Activated CD4-positive, alpha-beta T cell treated with anti-CD3 and anti-CD28 coated beads, Interleukin-2, amount 10 ng/mL, durations not matched to agents 24 days and 14 days (primary cell): ENCODE results near the gene NFATC2. TPM values are rescaled to one million over a fixed set of nuclear protein-coding genes. Genes with fewer than 3 reads are reported as not detected.

Experiments
- DNase-seq: peaks from one replicate; pipeline ENCODE4 v3.0.0; 2022
- H3K27ac Mint-ChIP-seq: one replicate; pipeline ENCODE4 v1.8.0; 2022; ENCODE audit warnings: mild to moderate bottlenecking, mixed read lengths
- H3K27me3 Mint-ChIP-seq: one replicate; pipeline ENCODE4 v1.8.0; 2022; ENCODE audit warnings: mixed read lengths
- H3K36me3 Mint-ChIP-seq: one replicate; pipeline ENCODE4 v1.8.0; 2022; ENCODE audit warnings: low read depth, mild to moderate bottlenecking, mixed read lengths
- H3K4me1 Mint-ChIP-seq: one replicate; pipeline ENCODE4 v1.8.0; 2021; ENCODE audit warnings: mixed read lengths
- H3K4me3 Mint-ChIP-seq: one replicate; pipeline ENCODE4 v1.8.0; 2022; ENCODE audit warnings: mild to moderate bottlenecking, moderate library complexity, mixed read lengths
- H3K9me3 Mint-ChIP-seq: one replicate; pipeline ENCODE4 v1.8.0; 2021; ENCODE audit warnings: mixed read lengths
- intact Hi-C: fragments of 100-400 bp; cut with micrococcal nuclease; formaldehyde crosslinking; loops from one replicate; pipeline ENCODE4 v1.15.1; 2023
- total RNA-seq: library from RNA; stranded (reverse); gene quantifications from 2 replicates; pipeline ENCODE4 v1.2.3, GENCODE V29; 2022

NFATC2 gene
- total RNA-seq, 1 donor from 2014 or later: 65.0 TPM

DNA sequence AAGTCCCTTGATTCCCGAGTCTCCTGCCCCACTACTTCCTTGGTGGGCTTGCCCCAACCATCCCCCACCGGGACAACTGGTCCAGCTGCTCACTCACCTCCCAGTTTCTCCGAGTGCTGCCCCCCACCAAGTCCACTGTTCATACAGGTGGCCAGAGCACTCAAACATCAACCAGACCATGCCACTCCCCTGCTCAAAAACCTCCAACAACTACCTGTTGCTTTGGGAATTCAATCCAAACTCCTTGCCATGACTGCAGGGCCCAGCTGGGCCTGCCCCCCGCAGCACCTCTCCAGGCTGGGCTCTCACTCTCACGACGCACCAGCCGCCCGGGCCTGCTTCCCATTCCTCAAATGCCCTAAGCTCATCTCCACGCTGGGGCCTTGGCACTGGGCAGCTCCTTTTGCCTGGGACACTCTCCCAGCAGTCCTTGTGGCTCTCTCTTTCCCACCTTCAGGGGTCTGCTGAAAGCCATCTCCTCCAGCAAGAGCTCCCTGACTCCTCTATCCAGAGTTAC, 97.5 kb downstream of the NFATC2 start:
- no peak for DNase-seq
- peaks cover 62% of the 10 kb centered on the region for H3K36me3 Mint-ChIP-seq
- no peak overlapping the region for H3K4me3 Mint-ChIP-seq
- intact Hi-C loops: no loop called here
- peaks cover 27% of the 10 kb centered on the region for H3K4me1 Mint-ChIP-seq
- no peaks in the 10 kb centered on the region for H3K27me3 Mint-ChIP-seq
- H3K27ac Mint-ChIP-seq: peak overlapping the region; percentile 71
- H3K9me3 Mint-ChIP-seq: no peaks in the 10 kb centered on the region

DNA sequence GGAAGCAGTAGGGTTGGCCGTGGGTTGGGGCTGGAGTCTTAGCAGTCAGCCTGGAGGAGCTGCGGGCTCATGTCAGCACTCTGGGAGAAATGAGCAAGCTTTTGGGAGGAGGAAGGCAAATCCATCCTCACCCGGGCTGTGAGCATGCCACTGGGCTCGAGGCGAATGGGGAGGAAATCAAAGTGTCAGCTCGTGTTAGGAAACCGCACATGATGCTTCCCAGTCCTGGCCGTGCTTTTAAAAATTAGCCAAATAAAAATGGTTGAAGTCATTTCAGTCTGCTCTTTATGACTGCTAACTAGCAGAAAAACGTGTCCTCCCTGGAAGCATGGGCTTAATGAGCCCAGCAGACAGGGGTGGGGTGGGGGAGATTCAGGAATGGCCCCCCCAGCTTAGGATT, 98.1 kb downstream of the NFATC2 start:
- peaks cover 30% of the 10 kb centered on the region for H3K4me1 Mint-ChIP-seq
- H3K27me3 Mint-ChIP-seq: no peaks in the 10 kb centered on the region
- H3K9me3 Mint-ChIP-seq: no peaks in the 10 kb centered on the region
- H3K4me3 Mint-ChIP-seq: no peak overlapping the region
- H3K36me3 Mint-ChIP-seq: peaks cover 61% of the 10 kb centered on the region
- intact Hi-C loops: no loop called here
- H3K27ac Mint-ChIP-seq: peak overlapping the region; percentile 71
- no peak for DNase-seq

DNA sequence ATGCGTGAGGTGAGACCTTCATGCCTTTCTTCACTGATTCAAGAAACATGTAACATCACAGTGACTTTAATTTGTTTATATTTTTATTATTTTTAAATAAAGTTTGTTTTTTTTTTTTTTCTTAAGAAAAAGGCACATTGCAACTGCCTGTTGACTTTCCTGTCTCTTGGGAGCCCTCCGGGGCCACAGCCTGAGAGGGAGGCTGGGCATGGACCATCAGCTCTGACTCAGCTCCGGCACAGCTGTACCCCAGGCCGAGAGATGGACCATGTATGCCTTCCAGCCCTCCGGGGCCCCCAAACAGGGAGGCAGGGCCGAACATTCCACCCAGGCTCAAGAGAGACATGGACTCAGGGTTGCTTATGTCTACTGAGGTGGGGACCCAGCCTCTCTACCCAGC, 99.9 kb downstream of the NFATC2 start:
- no peaks in the 10 kb centered on the region for H3K9me3 Mint-ChIP-seq
- no peak for DNase-seq
- no peaks in the 10 kb centered on the region for H3K27me3 Mint-ChIP-seq
- H3K4me1 Mint-ChIP-seq: peaks cover 34% of the 10 kb centered on the region
- H3K4me3 Mint-ChIP-seq: no peak overlapping the region
- intact Hi-C loops: no loop called here
- no peak overlapping the region for H3K27ac Mint-ChIP-seq
- H3K36me3 Mint-ChIP-seq: peaks cover 67% of the 10 kb centered on the region

DNA sequence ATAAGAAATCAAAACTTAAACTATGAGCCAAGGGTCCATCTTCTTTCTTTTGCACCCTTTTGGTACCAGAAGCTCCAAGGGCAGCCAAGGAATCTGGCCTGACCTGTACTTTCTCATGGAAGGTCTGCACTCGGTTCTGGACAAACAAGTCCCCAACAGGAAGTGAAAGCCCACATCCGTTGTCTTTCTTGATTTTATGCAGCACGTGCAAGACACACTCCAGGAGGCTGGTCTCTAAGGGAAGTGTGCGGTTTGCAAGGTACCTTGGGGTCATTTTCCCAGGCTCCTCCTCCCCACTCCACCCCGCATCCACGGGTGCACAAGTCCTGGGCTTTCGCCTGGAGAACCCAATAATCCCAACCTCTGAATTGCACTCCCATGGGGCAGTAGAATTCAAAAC, 101.9 kb downstream of the NFATC2 start:
- no peak for DNase-seq
- peaks cover 27% of the 10 kb centered on the region for H3K4me1 Mint-ChIP-seq
- intact Hi-C loops: no loop called here

DNA sequence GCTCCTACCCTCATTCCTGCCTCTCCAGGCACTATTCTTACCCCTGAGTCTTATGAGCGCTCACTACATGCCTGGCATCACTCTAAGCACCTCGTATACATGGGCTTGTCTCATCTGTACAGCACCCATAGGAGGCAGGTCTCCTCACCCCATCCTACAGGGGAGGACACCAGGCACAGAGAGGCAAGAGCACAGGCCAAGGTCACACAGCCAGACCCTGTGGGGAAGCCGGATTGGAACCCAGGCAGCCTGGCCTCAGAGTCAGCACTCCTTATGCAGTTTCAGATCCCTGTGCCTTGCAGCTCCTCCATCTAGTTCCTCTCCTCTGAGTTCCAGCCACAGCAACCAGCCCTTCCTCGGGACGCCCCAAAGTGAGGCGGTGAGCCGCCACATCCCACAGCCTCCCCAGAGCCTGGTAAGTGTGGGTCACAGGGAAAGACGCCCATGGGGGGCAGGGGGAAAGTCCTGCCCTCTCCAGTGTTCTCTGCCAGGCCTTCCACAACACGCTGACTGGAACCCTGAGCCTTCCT, 103.3 kb downstream of the NFATC2 start:
- peaks cover 21% of the 10 kb centered on the region for H3K4me1 Mint-ChIP-seq
- peaks cover 74% of the 10 kb centered on the region for H3K36me3 Mint-ChIP-seq

More for the DNA sequence above, 101.9 kb downstream of the NFATC2 start:
- no peak overlapping the region for H3K27ac Mint-ChIP-seq
- H3K9me3 Mint-ChIP-seq: no peaks in the 10 kb centered on the region
- no peak overlapping the region for H3K4me3 Mint-ChIP-seq
- H3K36me3 Mint-ChIP-seq: peaks cover 70% of the 10 kb centered on the region
- H3K27me3 Mint-ChIP-seq: no peaks in the 10 kb centered on the region

DNA sequence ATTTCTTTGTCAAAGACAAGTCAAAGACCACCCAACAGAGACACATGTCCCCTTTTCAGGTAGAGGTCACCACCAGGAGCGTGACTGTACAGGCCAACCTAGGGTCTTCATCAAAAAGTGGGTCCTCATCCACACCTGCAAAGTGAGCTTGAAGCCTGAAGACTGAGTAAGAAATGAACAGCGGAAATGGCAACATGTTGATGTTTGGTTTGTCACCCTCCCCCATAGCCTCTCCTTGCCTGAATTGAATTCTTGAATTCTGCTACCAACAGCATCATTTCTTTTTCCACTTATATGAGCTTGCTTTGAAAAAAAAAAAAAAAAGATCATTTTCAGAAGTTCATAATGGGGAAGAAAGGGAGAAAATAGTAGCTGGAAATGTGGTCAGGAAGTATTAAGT, 104.4 kb downstream of the NFATC2 start:
- H3K4me1 Mint-ChIP-seq: peaks cover 25% of the 10 kb centered on the region

More for the DNA sequence above, 103.3 kb downstream of the NFATC2 start:
- Mint-ChIP-seq H3K9me3 (no peaks in the 10 kb centered on the region), H3K4me3 (no peak overlapping the region), H3K27ac (peak overlapping the region; percentile 6), H3K27me3 (no peaks in the 10 kb centered on the region)
- no peak for DNase-seq
- intact Hi-C loops: no loop called here

DNA sequence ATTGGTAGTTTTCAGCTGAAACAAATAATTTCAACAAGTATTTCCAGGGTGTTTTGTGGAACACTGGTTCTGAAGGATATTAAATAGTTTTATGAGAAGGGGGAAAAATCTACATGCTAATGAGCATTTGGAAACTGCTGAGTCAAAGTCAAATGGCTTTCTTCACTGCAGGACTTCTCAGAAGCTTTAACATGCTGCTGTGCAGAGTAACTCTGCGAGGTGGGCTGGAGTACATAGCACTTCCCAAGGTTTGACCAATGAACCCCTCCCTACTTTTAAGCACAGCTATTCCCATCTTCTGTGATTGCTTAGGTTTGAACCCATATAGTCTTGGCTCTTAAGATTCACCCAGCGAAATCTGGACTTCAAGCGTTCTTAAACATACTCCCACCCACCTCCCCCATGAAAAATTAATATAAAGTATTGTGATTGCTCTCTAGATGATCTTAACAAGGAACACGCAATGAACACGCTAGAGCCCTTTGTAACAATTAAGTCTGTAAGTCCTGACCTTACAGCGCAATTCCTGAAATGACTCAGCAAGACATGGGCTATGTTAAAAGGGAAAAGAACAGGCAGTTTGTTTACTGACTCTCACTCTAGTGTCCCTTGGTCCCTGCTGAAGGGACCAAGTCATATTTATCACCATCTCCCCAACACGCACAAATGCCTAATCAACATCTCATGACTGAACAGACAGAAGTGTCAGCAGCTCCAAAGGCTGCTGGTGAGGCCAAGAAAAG, 105.2 kb downstream of the NFATC2 start:
- Mint-ChIP-seq H3K4me1 (peaks cover 29% of the 10 kb centered on the region), H3K27ac (peak overlapping the region; percentile 31), H3K36me3 (peaks cover 79% of the 10 kb centered on the region), H3K27me3 (no peaks in the 10 kb centered on the region), H3K4me3 (no peak overlapping the region), H3K9me3 (no peaks in the 10 kb centered on the region)
- intact Hi-C loops: no loop called here
- DNase-seq: no peak

More for the DNA sequence above, 104.4 kb downstream of the NFATC2 start:
- intact Hi-C loops: no loop called here
- Mint-ChIP-seq H3K27me3 (no peaks in the 10 kb centered on the region), H3K9me3 (no peaks in the 10 kb centered on the region), H3K36me3 (peaks cover 77% of the 10 kb centered on the region), H3K27ac (peak overlapping the region; percentile 31), H3K4me3 (no peak overlapping the region)
- DNase-seq: no peak

DNA sequence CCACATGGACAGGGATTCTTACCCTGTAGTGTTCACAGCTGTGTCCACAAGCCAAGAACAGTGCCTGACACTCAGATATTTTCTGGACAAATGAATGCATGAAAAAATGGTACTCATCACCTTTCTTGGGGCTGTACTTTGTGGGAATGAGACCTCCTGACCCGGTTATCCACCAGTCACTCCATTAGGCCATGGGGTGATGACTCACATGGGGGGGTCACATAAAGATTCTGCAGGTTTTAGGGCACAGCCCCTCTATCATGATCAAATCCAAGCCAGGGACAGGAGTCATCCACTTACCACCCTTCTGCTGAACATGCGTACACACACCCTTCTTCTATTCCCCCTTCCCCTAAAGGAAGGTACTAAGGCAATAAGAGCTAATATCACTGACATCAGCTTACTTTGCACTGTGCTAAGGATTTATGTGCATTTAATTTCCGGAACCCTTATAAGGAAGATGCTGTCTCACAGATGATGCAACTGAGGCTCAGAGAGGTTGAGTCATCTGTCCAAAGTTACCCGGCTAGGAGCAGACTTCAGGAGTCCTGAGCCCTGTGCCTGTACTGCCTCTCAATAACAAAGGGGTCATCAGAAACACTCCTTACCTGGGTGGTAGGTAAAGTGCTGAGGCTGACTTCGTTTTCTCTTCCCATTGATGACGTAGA, 107.8 kb downstream of the NFATC2 start:
- Mint-ChIP-seq H3K9me3 (no peaks in the 10 kb centered on the region), H3K27me3 (no peaks in the 10 kb centered on the region), H3K27ac (peak overlapping the region; percentile 40), H3K4me3 (no peak overlapping the region), H3K4me1 (peaks cover 42% of the 10 kb centered on the region), H3K36me3 (peaks cover 81% of the 10 kb centered on the region)
- intact Hi-C loops: no loop called here
- DNase-seq: no peak

DNA sequence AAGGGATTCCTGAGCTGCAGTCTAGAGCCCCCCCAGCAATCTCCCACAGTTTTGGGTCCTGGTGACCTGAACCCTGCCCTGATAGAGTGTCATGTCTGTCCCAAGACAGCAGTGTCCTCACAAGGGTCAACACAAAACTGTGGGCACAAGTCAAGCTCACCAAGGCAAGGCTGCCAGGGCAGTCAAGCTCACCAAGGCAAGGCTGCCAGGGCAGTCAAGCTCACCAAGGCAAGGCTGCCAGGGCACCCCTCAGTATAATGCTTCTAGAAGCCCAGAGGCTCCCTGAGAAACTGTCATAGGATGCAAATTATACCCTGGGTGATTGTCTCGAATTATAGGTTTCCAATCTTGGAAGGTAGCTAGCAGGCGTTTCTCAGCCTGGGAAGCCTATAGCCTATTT, 108.5 kb downstream of the NFATC2 start:
- peaks cover 80% of the 10 kb centered on the region for H3K36me3 Mint-ChIP-seq

DNA sequence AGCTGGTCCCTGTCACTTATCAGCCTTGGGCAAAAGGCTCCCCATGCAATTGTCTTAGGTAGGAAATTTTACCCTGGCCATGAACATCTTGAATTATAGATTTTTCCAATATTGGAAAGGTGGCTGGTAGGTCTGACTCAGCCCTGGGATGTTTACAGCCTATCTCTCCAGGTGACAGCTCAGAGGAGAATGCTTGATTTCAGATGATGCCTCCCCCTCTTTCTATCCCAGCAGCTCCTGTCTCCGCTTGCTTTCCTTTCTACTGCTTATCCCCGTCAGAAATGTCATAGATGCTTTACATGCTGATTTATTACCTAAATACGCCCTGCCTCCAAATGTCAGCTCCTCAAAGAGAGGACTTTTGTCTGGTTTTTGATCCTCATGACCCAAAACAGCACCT, 109.6 kb downstream of the NFATC2 start:
- Mint-ChIP-seq H3K36me3 (peaks cover 77% of the 10 kb centered on the region), H3K27ac (no peak overlapping the region), H3K4me1 (peaks cover 37% of the 10 kb centered on the region), H3K4me3 (no peak overlapping the region), H3K9me3 (no peaks in the 10 kb centered on the region), H3K27me3 (no peaks in the 10 kb centered on the region)
- no peak for DNase-seq
- intact Hi-C loops: no loop called here

More for the DNA sequence above, 108.5 kb downstream of the NFATC2 start:
- intact Hi-C loops: no loop called here
- H3K4me3 Mint-ChIP-seq: no peak overlapping the region
- no peaks in the 10 kb centered on the region for H3K27me3 Mint-ChIP-seq
- DNase-seq: no peak
- H3K4me1 Mint-ChIP-seq: peaks cover 42% of the 10 kb centered on the region
- H3K27ac Mint-ChIP-seq: no peak overlapping the region
- H3K9me3 Mint-ChIP-seq: no peaks in the 10 kb centered on the region

DNA sequence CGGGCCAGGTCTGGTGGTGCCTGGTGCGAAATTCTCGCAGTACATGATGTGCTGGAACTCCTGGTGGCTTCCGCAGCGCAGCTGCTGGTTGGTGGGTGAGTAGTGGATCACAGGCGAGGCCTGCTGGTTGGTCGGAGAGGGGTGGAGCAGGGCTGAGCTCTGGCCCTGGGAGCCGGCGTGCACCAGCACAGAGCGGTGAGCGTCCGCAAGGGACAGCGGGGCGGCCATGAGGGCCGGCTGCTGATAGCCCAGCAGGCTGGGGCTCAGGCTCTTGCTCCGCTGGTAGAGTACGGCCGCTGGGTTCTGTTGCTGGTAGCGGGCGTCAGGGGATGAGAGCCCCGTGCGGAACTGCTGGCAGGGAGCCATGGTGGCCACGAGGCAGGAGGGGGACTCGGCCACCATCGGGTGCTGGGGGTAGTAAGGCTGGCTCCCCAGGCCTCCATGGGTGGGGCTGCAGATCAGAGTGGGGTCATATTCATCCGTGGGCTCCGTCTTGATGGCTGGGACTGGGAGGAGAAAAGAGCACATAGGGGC, 110.2 kb downstream of the NFATC2 start:
- Mint-ChIP-seq H3K27me3 (no peaks in the 10 kb centered on the region), H3K4me3 (no peak overlapping the region), H3K36me3 (peaks cover 77% of the 10 kb centered on the region), H3K9me3 (no peaks in the 10 kb centered on the region), H3K4me1 (peaks cover 38% of the 10 kb centered on the region), H3K27ac (no peak overlapping the region)
- DNase-seq: no peak
- intact Hi-C loops: no loop called here

DNA sequence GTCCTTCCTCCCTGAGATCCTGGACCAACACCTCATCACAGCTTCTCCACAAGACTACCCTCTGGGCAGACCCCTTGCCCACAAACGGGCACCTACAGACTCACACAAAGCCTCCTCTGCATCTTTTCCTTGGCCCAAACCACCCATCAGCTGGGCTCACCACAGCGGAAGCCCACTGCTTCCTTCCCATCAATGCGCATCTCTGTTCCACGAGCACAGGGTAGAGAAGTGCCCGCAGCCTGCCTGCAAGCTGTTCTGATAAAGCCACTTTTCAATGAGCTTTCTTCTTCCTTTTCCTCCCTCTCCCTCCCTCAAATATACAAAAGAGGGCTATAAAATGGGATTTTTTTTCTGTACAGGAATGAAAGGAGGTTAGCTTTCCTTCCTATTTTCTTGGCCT, 111.2 kb downstream of the NFATC2 start:
- Mint-ChIP-seq H3K9me3 (no peaks in the 10 kb centered on the region), H3K27ac (peak overlapping the region; percentile 60), H3K36me3 (peaks cover 78% of the 10 kb centered on the region), H3K27me3 (no peaks in the 10 kb centered on the region), H3K4me1 (peaks cover 44% of the 10 kb centered on the region), H3K4me3 (peak overlapping the region; percentile 25)
- no peak for DNase-seq
- intact Hi-C loops: no loop called here

DNA sequence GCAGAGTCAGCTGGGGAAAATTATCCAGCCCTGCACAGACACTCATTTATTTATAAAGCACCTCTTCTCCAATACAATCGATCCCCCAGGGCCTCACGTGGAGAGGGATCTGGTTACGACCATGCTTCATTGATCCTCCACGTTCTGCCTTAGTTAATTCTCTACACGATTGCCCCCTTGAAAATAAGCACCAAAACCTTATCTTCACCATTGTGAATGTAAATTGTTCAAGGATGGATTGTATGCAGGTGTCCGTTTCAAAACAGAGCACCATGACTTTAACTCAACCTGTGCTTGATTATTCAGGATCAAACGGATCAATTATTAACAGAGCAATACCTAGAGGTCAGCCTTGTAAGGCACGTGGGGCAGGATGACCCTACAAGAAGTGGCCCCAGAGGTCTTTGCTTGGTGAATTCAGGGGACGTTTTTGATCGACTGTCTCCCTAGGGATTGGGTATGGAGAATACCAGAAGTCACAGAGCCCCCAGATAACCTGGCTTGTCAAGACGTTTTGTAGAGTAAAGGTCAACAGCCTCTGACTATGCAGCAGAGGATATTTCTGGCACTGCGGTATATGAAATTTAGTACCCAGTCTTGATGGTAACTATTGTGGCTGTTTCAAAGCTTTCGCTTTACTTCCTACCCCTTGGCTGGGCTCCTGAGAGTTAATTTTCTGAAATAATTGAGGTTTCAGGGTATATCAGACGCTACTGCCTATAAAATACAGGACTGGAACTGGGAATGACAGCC, 112.1 kb downstream of the NFATC2 start:
- Mint-ChIP-seq H3K4me3 (no peak overlapping the region), H3K36me3 (peaks cover 77% of the 10 kb centered on the region), H3K27ac (no peak overlapping the region), H3K9me3 (no peaks in the 10 kb centered on the region), H3K27me3 (no peaks in the 10 kb centered on the region), H3K4me1 (peaks cover 44% of the 10 kb centered on the region)
- intact Hi-C loops: no loop called here
- DNase-seq: no peak
